Measurements from ENCODE around the gene TIMMDC1.

- TF ChIP-seq POLR2AphosphoS5 (IDR thresholded peaks at IDR 0.05; ENCODE audit: insufficient read depth in 1 of 2, low read depth in 1 of 2) (no peak), CTCF (IDR thresholded peaks at IDR 0.05) (no peak)
These were observed 28.7 kb upstream of the TIMMDC1 start for GRCh38 chr3:119469418-119470189.
